OCI-M2 (cell line): ENCODE data around the gene NHERF2.

ENCODE experiments used
- DNase-seq: peaks from one replicate; lab custom pipeline; 2025; ENCODE audit not compliant: unreplicated experiment; lab: John Stamatoyannopoulos, UW

NHERF2 gene

GRCh38 chr16:2079311-2079800, 52.7 kb downstream of the NHERF2 start:
- DNase-seq, result no peak

- DNase-seq, result no peak
Measured at GRCh38 chr16:2079991-2080390, 53.3 kb downstream of the NHERF2 start.

GRCh38 chr16:2081201-2082084, 54.7 kb downstream of the NHERF2 start:
- DNase-seq, result no peak

GRCh38 chr16:2082171-2082982, 55.7 kb downstream of the NHERF2 start:
- DNase-seq, result no peak

GRCh38 chr16:2082983-2083364, 56.3 kb downstream of the NHERF2 start:
- no peak for DNase-seq

GRCh38 chr16:2083409-2083808, 56.7 kb downstream of the NHERF2 start:
- DNase-seq, result no peak

- no peak for DNase-seq
Measured at GRCh38 chr16:2083876-2084780, 57.4 kb downstream of the NHERF2 start.

GRCh38 chr16:2084895-2085625, 58.4 kb downstream of the NHERF2 start:
- DNase-seq, result no peak

- DNase-seq, result no peak
Measured at GRCh38 chr16:2085669-2086068, 59.0 kb downstream of the NHERF2 start.

GRCh38 chr16:2086106-2086742, 59.5 kb downstream of the NHERF2 start:
- DNase-seq, result no peak

GRCh38 chr16:2086812-2087747, 60.4 kb downstream of the NHERF2 start:
- DNase-seq, result no peak

- DNase-seq, result no peak
Measured at GRCh38 chr16:2087748-2088631, 61.3 kb downstream of the NHERF2 start.
